Measurements from ENCODE around the gene SOAT2.

SOAT2 gene

GRCh38 chr12:53065975-53066931 is 37.0 kb upstream of the SOAT2 start:
- peak; percentile 90 for DNase-seq (ENCODE audit: low spot score)
- in situ Hi-C loops (cut with MboI; ENCODE audit: low pct_unique_long_range_greater_than_20kb, low sequenced_read_pairs, unreplicated experiment): no loop called here
- TF ChIP-seq, protein P1, sequence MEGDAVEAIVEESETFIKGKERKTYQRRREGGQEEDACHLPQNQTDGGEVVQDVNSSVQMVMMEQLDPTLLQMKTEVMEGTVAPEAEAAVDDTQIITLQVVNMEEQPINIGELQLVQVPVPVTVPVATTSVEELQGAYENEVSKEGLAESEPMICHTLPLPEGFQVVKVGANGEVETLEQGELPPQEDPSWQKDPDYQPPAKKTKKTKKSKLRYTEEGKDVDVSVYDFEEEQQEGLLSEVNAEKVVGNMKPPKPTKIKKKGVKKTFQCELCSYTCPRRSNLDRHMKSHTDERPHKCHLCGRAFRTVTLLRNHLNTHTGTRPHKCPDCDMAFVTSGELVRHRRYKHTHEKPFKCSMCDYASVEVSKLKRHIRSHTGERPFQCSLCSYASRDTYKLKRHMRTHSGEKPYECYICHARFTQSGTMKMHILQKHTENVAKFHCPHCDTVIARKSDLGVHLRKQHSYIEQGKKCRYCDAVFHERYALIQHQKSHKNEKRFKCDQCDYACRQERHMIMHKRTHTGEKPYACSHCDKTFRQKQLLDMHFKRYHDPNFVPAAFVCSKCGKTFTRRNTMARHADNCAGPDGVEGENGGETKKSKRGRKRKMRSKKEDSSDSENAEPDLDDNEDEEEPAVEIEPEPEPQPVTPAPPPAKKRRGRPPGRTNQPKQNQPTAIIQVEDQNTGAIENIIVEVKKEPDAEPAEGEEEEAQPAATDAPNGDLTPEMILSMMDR (IDR thresholded peaks at IDR 0.05; ENCODE audit: extremely low read depth, insufficient read depth, missing control alignments): peak; percentile 90

DNA sequence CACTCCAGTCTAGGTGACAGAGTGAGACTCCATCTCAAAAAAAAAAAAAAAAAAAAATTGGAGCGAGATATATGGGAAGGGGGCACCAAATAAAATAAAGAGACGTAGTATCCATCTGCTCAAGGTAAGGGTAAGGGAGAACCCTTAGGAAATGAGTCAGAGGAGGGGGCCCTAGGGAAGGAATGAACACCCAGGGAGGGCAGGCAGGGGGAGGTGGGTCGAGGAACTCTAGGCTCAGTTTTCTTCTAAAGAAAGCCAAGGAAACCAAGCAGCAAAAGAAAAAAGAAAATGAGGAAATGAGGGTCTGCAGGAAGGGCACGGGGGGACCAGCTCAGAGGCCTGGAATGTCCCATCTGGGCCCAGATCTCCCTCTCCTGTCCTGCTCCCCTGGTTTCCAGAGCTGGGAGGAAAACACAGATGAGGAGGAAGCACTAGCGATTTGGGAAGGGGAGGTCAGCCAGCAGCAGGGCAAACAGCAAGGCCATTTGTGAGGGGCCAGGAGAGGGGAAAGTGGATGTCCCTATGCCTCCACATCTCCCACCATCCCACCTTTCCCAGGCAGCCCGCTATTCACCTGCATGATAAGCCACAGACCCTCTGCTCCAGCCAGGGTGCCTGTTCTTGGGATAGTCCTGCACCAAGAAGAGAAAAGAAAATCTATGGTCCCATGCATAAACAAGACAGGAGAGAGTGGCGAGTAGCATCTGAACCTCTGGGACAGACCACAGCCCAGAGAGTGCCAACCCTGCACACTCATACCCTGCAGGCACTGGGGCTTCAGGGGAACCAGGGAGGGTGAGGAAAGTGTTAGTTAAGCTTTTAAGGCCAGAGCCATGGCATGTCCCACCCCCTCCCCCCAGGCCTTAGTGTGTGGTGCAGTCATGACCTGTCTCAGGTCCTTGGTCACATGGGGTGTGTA is 36.0 kb upstream of the SOAT2 start:
- TF ChIP-seq, protein P1 (IDR thresholded peaks at IDR 0.05; ENCODE audit: extremely low read depth, insufficient read depth, missing control alignments): no peak
- no peak for DNase-seq (ENCODE audit: low spot score)
- in situ Hi-C loops (cut with MboI; ENCODE audit: low pct_unique_long_range_greater_than_20kb, low sequenced_read_pairs, unreplicated experiment): no loop called here

DNA sequence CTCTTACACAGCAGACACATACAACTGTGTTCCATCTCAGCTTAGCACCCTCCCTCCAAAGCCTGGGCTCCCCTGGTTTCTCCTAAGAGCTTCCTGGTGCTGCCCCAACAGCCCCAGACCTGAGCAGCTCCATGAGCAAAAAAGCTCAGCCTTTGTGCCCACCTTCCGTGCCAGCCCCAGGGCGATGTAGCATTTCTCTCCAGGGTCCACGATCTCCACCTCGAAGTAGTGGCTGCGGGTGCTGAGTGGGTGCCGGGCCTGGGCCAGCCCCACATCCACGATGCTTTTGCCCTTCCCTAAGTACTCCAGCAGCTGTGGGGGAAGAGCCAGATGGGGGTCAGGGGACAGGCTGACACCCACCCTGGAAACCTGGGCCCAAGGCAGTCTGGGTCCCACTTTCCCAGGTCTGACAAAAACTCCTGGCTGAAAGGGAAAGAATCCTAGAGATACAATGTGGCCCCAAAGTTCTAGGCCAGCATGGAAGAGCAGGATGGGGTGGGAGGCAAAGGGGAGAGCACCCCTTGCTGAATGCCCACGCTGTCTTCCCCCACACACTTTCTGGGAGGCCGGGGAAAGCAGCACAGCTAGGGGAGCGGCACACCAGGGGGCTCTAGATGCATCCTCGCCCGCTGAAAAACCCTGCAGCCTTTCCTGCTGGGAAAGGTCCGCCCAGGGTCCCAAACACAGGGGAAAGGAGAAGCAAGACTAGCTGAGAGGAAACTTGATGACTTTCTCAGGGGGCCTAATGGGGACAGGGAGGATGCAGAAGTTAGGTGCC is 35.1 kb upstream of the SOAT2 start:
- TF ChIP-seq, protein P1 (IDR thresholded peaks at IDR 0.05; ENCODE audit: extremely low read depth, insufficient read depth, missing control alignments): no peak
- in situ Hi-C loops (cut with MboI; ENCODE audit: low pct_unique_long_range_greater_than_20kb, low sequenced_read_pairs, unreplicated experiment): no loop called here
- no peak for DNase-seq (ENCODE audit: low spot score)

GRCh38 chr12:53068811-53069585 is 34.3 kb upstream of the SOAT2 start:
- DNase-seq (ENCODE audit: low spot score): no peak
- TF ChIP-seq, protein P1 (IDR thresholded peaks at IDR 0.05; ENCODE audit: extremely low read depth, insufficient read depth, missing control alignments): no peak
- in situ Hi-C loops (cut with MboI; ENCODE audit: low pct_unique_long_range_greater_than_20kb, low sequenced_read_pairs, unreplicated experiment): no loop called here

GRCh38 chr12:53069621-53070410 is 33.5 kb upstream of the SOAT2 start:
- in situ Hi-C loops (cut with MboI; ENCODE audit: low pct_unique_long_range_greater_than_20kb, low sequenced_read_pairs, unreplicated experiment): no loop called here
- no peak for DNase-seq (ENCODE audit: low spot score)
- TF ChIP-seq, protein P1 (IDR thresholded peaks at IDR 0.05; ENCODE audit: extremely low read depth, insufficient read depth, missing control alignments): no peak

Measured in GM13977 (cell line).